WERI-Rb-1 (cell line): ENCODE data around the gene SMOC2.

ENCODE experiments used
- DNase-seq: peaks from one replicate; pipeline ENCODE4 v3.0.0-alpha.2; 2020
- H3K27ac ChIP-seq: fragments of 250-450 bp; sonication (Bioruptor Pico); 2 replicates; pipeline ENCODE4 v1.5.1; 2020; ENCODE audit warnings: mild to moderate bottlenecking, moderate library complexity
- H3K27me3 ChIP-seq: fragments of 250-450 bp; sonication (Bioruptor Pico); 2 replicates; pipeline ENCODE4 v1.5.1; 2021; ENCODE audit warnings: mild to moderate bottlenecking, low read depth, moderate library complexity; ENCODE audit not compliant: insufficient read depth, severe bottlenecking
- H3K36me3 ChIP-seq: fragments of 250-450 bp; sonication (Bioruptor Pico); 2 replicates; pipeline ENCODE4 v1.5.1; 2020; ENCODE audit warnings: mild to moderate bottlenecking, moderate library complexity
- H3K4me3 ChIP-seq: 2 replicates; pipeline ENCODE4 v1.5.1; 2011; ENCODE audit warnings: low read depth, mild to moderate bottlenecking, control low read depth, low read length
- H3K9me3 ChIP-seq: fragments of 250-450 bp; sonication (Bioruptor Pico); 2 replicates; pipeline ENCODE4 v1.5.1; 2021; ENCODE audit warnings: mild to moderate bottlenecking, moderate library complexity; ENCODE audit not compliant: severe bottlenecking
- TF ChIP-seq, protein P1 (sequence below): IDR thresholded peaks from 2 replicates; pipeline ENCODE4 v1.5.1; 2011; ENCODE audit warnings: low read depth, mild to moderate bottlenecking, control low read depth, inconsistent platforms, low read length

Gene SMOC2

DNA sequence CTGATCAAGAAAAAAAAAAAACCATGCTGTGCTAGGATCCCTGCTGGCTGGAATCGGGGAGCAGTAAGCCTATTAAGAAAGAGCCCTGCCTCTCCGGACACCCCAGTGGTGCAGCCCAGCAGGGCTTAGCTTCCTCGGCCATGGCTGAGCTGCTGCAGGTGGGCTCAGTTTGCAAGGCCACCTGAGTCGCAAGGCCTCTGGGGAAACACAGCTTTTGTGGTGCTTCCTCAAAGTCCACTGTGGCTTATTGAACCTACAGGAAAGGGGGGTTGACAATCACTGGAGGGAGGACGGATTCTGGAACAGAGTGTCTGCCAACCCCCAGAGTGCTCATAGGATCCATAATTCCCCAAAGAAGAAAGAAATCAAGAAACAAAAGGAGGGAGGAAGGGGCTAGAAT lies 240.8 kb downstream of the SMOC2 start:
- peaks cover 32% of the 10 kb centered on the region for H3K27me3 ChIP-seq

DNA sequence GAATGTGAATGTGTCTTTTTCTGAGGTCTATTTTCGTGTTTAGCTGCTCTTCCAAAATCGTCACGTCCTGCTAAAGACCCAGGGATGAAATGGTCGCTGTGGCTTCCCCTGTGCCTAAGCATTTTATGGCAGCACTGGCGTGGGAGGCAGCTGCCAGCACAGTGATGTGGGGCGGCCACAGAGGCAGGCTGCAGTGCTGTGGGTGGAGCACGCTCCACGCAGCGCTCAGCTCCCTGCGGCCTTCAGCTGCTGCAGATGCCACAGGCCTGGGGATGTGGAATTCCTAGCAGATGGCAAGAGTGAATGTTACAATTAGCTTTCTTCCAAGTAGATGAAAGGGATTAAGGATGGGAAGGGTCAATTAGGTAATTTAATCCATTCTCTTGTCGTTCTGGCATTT lies 242.6 kb downstream of the SMOC2 start:
- DNase-seq: peak; percentile 69
- Histone ChIP-seq H3K9me3 (no peaks in the 10 kb centered on the region), H3K36me3 (no peaks in the 10 kb centered on the region), H3K27me3 (peaks cover 32% of the 10 kb centered on the region), H3K4me3 (no peak overlapping the region), H3K27ac (no peak overlapping the region)
- TF ChIP-seq, protein P1, sequence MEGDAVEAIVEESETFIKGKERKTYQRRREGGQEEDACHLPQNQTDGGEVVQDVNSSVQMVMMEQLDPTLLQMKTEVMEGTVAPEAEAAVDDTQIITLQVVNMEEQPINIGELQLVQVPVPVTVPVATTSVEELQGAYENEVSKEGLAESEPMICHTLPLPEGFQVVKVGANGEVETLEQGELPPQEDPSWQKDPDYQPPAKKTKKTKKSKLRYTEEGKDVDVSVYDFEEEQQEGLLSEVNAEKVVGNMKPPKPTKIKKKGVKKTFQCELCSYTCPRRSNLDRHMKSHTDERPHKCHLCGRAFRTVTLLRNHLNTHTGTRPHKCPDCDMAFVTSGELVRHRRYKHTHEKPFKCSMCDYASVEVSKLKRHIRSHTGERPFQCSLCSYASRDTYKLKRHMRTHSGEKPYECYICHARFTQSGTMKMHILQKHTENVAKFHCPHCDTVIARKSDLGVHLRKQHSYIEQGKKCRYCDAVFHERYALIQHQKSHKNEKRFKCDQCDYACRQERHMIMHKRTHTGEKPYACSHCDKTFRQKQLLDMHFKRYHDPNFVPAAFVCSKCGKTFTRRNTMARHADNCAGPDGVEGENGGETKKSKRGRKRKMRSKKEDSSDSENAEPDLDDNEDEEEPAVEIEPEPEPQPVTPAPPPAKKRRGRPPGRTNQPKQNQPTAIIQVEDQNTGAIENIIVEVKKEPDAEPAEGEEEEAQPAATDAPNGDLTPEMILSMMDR: no peak

More for the DNA sequence above, 240.8 kb downstream of the SMOC2 start:
- no peak overlapping the region for H3K27ac ChIP-seq
- H3K36me3 ChIP-seq: no peaks in the 10 kb centered on the region
- H3K9me3 ChIP-seq: no peaks in the 10 kb centered on the region
- H3K4me3 ChIP-seq: no peak overlapping the region
- TF ChIP-seq, protein P1: no peak
- no peak for DNase-seq

GRCh38 chr6:168684471-168684870 lies 243.5 kb downstream of the SMOC2 start:
- no peaks in the 10 kb centered on the region for H3K9me3 ChIP-seq
- DNase-seq: no peak
- H3K36me3 ChIP-seq: no peaks in the 10 kb centered on the region
- no peak overlapping the region for H3K27ac ChIP-seq
- peaks cover 32% of the 10 kb centered on the region for H3K27me3 ChIP-seq
- no peak overlapping the region for H3K4me3 ChIP-seq
- TF ChIP-seq, protein P1: no peak

- H3K36me3 ChIP-seq: no peaks in the 10 kb centered on the region
- DNase-seq: no peak
- no peak overlapping the region for H3K27ac ChIP-seq
- TF ChIP-seq, protein P1: no peak
- H3K4me3 ChIP-seq: no peak overlapping the region
- H3K27me3 ChIP-seq: peaks cover 32% of the 10 kb centered on the region
- no peaks in the 10 kb centered on the region for H3K9me3 ChIP-seq
Measured at GRCh38 chr6:168684906-168685305, 243.9 kb downstream of the SMOC2 start.

GRCh38 chr6:168686029-168686738 lies 245.2 kb downstream of the SMOC2 start:
- no peak overlapping the region for H3K27ac ChIP-seq
- H3K9me3 ChIP-seq: no peaks in the 10 kb centered on the region
- no peak overlapping the region for H3K4me3 ChIP-seq
- H3K36me3 ChIP-seq: no peaks in the 10 kb centered on the region
- TF ChIP-seq, protein P1: no peak
- DNase-seq: no peak
- H3K27me3 ChIP-seq: peaks cover 32% of the 10 kb centered on the region
